ENCODE results near the gene OR5A2.
"Not testable (repeated sequence)": the region's sequence is repeated elsewhere in the genome, so short reads cannot be mapped to it uniquely, and the experiment has no call there.

Gene OR5A2, protein sequence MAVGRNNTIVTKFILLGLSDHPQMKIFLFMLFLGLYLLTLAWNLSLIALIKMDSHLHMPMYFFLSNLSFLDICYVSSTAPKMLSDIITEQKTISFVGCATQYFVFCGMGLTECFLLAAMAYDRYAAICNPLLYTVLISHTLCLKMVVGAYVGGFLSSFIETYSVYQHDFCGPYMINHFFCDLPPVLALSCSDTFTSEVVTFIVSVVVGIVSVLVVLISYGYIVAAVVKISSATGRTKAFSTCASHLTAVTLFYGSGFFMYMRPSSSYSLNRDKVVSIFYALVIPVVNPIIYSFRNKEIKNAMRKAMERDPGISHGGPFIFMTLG

DNA sequence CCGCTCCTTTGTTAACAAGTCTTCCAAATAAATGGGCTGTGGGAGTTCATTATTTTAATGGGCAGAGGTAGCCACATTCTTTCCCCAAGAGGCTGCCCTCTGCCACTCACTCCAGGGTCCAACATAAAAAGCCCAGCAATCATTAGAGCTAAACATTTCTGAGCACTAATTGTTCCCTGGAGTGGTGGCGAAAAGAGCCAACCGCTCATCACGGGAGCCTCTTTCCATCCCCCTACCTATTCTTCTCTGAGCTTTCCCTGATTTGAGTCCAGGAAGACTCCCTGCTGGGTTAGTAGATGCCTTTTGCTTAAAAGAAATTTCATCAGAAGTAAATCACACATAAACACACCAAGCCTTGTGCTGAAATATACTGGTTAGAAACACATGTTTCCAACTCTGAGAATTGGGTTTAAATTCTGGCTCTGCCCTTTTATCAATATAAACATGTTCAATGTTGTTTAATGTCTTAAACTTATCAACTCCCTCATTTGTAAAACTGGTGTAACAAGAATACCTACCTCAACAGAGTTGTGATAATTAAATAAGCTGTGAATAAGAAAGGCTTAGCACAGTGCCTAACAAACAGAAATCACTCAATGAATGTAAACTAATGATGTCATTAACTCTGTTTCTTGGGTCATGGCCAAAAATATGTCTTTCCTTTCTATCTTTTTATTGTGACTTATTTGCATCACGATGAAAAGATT is at the start of gene OR5A2:
Gene OR5A2 (minus strand): TSS at position 53 of the 707 bp plus-strand sequence. CDS start 3,460 bp downstream, outside the sequence.
- no peak for DNase-seq (ENCODE audit: low read depth)

DNA sequence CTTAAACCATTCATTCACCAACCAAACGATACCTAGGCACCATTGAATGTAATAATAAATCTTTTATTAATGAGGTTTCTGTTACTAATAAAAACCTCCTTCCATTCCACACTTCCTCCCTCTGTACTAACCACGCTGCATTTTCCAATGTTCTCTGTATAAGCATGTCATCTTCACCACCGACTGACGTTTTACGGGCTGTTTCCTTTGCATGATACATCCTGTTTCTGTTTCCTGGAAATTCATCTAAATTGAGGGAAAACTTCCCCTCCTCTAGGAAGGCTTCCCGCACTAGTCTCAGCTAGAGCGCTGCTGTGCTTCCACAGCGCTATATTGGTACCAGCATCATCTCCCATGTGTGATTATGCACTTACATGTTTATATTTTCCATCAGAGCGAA is 49.0 kb upstream of the OR5A2 start:
- no peak for DNase-seq (ENCODE audit: low read depth)

DNA sequence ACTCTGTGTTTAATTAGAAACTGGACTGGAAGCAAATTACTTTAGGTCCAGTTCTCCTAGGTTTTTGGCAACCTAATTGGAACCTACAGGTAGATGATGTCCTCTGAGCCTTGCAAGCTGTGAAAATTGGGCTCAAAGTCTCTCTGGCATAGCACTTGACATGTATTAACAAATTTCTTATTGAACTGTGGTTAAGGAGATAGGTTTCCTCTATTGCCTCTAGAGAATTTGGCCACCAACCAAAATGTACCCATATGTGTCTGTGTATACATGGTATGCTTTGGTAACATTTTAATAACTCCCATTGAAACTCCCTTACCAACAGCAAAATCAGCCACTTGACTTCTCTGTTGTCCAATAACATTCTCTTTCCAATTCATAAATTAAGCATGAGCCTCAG is 46.8 kb upstream of the OR5A2 start, which contains the start of gene OR4D10:
Gene OR4D10 (plus strand): TSS at position 301 of the 400 bp plus-strand sequence. CDS start 4,115 bp downstream, outside the sequence.
- DNase-seq (ENCODE audit: low read depth): no peak

DNA sequence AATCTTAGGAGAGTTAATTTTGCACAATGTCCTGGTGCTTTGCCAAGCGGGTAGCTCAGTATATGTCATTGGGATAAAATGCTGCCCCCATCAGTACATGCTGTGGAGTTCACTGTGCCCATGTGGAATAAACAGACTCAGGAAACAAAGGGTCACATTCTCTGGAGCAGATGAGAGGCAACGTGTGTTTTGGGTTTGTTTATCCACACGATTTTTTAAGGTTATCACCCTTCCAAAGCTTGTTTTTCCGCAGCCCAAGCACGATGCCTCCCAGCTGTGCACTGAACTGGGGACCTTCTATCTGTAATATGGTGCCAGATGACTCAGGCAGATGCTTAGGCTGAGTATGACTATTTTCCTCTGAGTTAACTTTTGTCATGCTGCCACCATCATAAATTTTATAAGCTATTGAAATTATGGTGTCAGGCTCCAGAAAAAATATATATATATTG is 37.0 kb upstream of the OR5A2 start:
- DNase-seq (ENCODE audit: low read depth): no peak

DNA sequence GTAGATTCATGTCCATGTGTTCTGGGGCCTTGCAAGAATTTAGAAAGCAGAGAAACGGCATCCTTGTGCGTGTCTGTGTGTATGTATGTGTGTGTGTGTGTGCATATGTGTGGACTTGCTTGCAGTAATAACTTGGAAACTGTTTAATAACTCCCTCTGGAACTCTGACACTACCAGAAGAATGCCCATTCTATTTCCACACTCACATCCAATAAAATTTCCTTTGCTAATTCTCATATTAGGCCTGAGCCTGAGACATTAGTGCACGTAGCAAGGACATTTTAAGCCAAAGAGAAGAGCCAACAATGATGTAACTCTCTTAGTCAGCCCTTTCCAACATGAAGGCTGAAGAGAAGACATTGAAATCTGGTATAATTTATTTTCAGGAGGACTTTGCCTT is 33.7 kb upstream of the OR5A2 start:
- DNase-seq (ENCODE audit: low read depth): no peak

DNA sequence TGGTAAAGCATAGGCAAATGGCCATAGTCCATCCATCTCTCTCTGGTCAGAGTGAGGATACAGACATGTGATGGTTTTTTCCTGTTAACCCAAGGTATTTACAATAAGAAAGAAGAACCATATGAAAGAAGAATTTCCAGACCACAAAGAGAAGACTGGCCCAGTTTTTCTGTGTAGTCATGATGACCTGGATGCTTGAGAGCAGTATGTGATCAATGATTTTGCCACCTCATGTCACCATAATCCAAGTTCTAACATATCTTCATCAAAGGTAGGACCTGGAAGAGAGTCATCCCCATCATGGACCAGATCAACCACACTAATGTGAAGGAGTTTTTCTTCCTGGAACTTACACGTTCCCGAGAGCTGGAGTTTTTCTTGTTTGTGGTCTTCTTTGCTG is 30.4 kb upstream of the OR5A2 start, which contains the start of gene OR4D6:
Gene OR4D6 (plus strand): TSS at position 301 of the 400 bp plus-strand sequence. CDS start 0 bp downstream, at position 301.
- DNase-seq (ENCODE audit: low read depth): no peak

DNA sequence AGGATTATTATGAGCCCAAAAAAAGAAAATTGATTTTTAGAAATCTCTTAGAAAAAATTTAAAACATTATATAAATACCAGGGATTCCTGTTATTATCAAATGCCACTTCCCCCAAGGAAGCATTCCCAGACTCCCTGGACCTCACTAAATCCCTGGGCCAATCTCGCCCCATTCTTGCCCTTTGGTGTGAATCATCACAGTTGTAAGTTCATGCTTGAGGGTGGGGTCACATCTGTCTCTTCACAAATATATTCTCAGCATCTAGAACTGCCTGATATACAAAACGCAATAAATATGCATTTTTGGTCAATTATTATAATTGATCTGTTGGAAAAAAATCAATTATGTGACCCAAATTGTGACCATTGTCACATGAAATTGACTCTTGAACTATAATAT is 22.3 kb upstream of the OR5A2 start:
- DNase-seq (ENCODE audit: low read depth): no peak

DNA sequence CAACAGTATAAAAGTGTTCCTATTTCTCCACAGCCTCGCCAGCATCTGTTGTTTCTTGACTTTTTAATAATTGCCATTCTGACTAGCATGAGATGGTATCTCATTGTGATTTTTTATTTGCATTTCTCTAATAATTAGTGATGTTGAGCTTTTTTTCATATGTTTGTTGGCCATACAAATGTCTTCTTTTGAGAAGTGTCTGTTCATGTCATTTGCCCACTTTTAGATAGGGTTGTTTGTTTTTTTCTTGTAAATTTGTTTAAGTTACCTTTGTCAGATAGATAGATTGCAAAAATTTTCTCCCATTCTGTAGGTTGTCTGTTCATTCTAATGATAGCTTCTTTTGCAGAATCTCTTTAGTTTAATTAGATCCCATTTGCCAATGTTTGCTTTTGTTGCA is 19.4 kb upstream of the OR5A2 start:
- not testable (repeated sequence) for DNase-seq (ENCODE audit: low read depth)

DNA sequence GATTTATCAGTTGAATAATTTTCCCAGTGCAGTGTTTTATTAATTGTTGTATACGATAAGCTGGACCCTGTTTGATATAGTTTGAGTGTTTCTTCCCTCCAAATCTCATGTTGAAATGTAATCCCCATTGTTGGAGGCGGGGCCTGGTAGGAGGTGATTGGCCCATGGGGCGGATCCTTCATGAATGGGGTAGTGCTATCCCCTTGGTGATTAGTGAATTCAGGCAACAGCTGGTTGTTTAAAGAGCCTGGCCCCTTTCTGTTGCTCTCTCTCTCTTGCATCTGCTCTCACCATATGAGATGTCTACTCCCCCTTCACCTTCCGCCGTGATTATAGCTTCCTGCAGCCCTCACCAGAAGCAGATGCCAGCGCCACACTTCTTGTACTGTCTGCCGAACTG is 11.6 kb upstream of the OR5A2 start:
- DNase-seq (ENCODE audit: low read depth): no peak

DNA sequence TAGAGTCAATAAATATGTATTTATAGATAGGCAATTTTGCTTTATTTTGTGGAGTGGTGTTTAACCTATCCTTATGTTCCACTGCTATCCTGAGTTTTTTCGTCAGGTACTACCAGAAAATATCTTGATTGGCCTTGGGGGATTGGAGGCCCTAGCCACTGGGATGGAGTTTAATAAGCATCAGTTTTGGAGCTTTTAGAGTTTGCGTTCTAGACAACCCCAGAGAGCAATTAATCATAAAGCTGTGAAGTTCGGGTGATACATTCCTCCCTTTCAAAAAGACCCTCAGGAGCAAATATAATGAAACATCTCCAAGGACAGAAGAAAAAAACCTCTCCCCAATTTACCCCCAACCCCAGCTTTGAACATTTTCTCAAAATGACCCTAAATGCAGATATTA is 10.0 kb upstream of the OR5A2 start, which contains the start of gene OR5A1:
Gene OR5A1 (plus strand): TSS at position 301 of the 400 bp plus-strand sequence. CDS start 6,700 bp downstream, outside the sequence.
- no peak for DNase-seq (ENCODE audit: low read depth)

DNA sequence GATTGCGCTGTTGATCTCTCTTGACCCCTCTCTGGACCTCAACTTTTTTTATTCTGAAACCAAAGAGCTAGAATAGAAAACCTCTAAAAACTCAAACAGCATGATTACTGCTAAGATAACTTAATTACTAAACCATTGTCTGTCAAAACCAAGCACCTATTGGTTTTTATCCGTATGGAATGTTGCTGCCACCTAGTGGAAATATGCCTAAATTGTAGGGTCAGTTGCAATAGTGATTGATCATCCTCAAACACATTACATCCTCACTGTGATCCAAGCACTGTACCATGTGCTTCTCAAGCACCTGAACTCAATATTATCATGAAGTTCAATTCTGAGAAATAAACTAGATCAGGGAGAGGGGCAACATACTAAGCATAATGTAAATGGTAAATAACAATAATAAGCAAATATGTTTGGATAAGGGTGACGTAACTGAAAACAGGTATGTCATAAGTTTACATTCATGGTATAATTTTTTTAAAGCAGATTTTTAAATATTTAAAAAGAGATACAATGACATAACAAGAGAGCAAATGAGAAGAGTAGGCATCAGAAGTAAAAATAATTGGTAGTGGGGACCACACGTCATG is 3.8 kb upstream of the OR5A2 start:
- no peak for DNase-seq (ENCODE audit: low read depth)

DNA sequence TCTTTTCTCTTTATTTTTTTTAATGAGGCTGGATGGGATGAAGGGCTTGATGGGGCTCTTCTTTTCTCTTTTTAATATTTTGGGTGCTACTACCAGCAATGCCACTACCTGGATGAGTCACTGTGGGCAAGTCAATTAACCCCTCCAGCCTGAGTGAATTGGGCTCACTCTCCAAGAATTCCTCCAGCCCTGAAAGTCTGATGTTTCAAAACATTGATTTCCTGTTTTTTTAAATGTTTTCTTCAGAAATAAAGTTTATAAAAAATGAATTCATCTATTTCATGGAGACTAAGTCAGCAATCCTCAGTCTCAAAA is 812 bp upstream of the OR5A2 start:
- no peak for DNase-seq (ENCODE audit: low read depth)

DNA sequence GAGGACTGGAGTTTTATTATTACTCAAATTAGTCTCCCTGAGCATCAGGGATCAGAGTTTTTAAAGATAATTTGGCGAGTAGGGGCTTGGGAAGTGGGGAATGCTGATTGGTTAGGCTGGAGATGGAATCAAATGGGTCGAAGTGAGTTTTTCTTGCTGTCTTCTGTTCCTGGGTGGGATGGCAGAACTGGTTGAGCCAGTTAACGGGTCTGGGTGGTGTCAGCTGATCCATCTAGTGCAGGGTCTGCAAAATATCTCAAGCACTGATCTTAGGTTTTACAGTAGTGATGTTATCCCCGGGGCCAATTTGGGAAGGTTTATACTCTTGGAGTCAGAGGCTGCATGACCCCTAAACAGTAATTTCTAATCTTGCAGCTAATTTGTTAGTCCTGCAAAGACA is 1.1 kb downstream of the OR5A2 start:
- DNase-seq (ENCODE audit: low read depth): no peak

DNA sequence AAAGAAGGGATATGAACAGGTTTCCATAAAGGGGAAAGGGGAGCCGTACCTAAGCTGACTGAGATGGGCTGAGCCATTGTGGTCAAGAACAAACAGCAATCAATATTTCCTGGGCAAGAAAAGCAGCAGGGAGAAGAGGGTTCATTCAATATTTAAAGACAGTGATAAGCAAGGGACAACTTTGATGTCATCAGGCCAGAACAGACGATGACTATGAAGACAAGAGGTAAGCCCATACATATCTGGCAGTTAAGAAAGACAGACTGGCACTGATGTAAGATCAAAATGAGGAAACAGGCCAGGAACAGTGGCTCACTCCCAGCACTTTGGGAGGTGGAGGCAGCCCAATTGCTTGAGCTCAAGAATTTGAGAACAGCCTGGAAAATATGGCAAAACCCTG is 2.4 kb downstream of the OR5A2 start:
- DNase-seq (ENCODE audit: low read depth): no peak

DNA sequence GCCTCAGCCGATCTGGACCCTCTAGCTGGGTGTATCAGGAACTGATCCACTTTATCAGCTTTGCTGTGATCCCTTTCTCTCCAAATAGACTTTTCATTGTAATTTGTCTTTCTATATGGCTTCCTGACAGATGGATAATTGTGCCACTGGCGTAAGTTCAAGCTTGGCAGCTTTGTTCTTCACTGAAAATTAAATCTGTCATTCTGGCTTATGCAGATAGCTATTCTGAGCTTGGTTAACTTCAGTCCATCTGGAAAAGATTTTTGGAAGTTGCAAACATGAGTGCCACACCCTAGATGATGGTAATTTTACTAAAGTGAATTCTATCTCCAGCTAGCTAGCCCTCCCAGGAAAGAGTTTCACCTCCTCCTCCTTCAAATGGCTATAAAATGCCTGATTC is 8.1 kb downstream of the OR5A2 start:
- no peak for DNase-seq (ENCODE audit: low read depth)

DNA sequence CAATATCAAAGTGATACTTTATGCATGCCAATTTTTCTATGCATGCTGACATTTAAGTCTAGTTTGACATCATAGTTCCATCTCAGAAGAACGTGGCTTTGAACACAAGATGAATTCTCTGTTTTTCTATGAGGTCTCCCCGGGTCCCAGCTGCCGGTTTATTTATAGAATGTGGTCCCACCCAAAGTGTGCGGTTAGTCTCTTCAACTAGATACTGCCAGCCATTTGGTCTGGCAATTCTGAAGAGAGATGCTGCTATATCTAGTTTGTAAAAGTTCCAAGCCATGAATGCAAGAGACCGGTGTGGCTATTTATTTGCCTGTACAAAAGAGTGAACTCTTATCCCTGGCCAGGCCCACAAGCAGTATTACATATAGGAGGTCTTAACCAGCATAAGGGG is 9.2 kb downstream of the OR5A2 start:
- no peak for DNase-seq (ENCODE audit: low read depth)

DNA sequence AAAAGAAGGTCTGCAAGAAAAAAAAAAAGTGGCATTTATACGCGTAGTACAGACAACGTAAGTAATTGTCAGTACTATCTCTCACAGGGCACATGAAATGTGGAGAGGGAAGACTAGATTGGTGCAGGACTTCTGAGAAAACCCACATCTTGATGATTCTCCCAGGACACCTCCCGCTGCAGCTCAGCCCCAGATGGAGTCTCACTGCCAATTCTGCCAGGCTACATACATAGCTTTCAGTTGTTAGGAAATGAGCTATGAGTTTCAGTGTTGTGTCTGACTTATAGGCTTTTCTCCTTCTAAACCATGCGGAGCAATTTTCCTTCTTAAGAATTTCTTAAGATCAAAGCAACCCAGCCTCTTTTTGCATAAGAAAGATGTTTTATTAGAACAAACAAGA is 9.6 kb downstream of the OR5A2 start:
- no peak for DNase-seq (ENCODE audit: low read depth)

DNA sequence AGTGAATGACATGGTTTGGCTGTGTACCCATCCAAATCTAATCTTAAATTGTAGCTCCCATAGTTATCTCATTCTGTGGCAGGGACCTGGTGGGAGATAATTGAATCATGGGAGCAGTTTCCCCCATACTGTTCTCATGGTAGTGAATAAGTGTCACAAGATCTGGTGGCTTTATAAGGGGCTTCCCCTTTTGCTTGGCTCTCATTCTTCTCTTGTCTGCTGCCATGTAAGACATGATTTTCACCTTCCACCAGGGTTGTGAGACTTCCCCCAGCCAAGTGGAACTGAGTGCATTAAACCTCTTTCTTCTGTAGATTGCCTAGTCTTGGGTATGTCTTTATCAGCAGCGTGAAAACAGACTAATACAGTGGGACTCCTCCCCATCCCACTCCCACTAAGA is 11.1 kb downstream of the OR5A2 start:
- DNase-seq (ENCODE audit: low read depth): no peak

DNA sequence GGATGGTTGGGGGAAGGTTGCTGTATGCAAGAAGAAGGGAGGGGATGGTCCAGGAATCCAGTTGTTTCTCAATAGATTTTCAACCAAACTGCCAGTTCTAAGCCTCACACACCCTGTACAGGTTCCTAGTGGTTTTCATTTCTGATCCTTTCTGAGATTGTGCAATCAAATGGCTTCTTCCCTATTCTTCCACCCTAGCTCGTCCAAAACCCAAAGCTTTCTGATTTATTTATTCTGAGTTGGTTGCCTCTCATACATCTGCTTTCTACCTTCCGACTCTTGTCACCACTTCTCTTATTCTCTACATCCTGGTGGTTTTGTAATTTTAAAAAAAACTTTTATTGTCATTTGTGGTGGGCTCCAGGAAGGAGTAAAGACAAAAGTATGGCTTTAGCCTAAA is 12.6 kb downstream of the OR5A2 start:
- DNase-seq (ENCODE audit: low read depth): no peak

DNA sequence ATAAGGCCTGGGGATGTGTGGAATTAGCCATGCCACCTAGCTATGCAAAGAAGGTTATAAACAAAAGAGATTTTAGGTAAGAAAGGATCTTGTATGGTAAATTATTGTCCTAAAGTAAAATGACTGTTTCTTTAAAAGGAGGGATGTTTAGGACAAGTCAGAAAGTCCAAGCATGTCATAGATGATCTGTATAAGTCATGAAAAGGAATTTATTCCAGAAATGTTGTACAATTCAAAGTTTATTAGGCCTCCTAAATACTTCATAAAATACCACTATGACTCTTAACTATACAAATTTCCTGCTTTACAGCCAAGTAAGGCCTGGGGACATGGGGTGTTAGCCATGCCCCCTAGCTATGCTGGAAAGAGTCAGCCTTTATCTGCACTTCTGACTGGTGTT is 22.7 kb downstream of the OR5A2 start:
- no peak for DNase-seq (ENCODE audit: low read depth)

DNA sequence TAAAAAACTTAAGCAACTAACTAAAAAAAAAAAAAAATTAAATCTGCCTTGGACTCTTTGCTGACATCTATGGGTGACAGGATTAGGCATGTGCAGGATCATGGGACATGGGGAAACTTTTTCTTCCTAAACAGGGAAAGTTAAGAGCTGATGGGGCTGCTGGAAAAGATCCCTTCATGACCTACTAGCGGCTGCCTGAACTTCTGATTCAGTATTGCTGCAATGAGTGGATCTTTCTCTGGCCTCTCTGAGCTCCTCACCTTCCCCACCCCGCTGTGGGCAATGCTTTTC is 25.0 kb downstream of the OR5A2 start:
- no peak for DNase-seq (ENCODE audit: low read depth)

DNA sequence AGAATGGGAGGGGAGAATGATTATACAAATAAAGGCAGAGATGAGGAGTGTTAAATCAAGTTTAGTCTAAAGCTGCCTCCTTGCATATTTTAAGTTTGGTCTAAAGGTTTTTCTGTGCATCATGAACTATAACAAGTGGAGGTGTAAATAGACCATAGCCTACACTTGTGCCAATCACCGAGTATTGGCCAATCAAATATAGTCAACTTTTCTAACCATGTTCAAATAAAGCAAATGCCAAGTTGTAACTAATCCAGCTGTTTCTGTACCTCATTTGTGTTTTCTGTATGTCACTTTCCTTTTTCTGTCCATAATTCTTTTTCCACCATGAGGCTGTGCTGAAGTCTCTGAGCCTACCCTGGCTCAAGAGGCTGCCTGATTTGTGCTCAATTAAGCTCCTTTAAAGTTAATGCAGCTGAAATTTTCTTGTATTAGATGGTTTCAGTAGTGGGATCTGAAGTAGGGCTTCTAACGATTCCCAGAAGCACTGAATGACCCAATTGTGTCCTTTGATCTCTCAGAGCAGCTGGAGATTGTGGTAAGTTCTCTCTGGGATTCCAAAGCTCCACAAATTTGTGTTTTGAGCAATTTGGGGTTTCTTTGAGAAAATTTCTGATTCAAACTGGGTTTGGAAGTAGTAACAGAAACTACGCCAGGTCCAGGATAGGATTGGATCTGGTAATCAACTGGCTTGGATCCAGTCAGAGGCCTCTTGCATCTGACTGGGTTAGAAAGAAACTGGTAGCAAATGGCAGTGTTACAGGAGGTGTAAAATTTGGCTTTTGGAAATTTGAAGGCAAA is 25.6 kb downstream of the OR5A2 start:
- DNase-seq (ENCODE audit: low read depth): no peak
